ENCODE results near the gene RAB42.
"Not testable (repeated sequence)": the region's sequence is repeated elsewhere in the genome, so short reads cannot be mapped to it uniquely, and the experiment has no call there.

The RAB42 gene

GRCh38 chr1:28582248-28582615 lies 9.8 kb upstream of the RAB42 start:
- no peak for DNase-seq (ENCODE audit: low read depth in 4 of 4, low spot score in 1 of 4)

DNA sequence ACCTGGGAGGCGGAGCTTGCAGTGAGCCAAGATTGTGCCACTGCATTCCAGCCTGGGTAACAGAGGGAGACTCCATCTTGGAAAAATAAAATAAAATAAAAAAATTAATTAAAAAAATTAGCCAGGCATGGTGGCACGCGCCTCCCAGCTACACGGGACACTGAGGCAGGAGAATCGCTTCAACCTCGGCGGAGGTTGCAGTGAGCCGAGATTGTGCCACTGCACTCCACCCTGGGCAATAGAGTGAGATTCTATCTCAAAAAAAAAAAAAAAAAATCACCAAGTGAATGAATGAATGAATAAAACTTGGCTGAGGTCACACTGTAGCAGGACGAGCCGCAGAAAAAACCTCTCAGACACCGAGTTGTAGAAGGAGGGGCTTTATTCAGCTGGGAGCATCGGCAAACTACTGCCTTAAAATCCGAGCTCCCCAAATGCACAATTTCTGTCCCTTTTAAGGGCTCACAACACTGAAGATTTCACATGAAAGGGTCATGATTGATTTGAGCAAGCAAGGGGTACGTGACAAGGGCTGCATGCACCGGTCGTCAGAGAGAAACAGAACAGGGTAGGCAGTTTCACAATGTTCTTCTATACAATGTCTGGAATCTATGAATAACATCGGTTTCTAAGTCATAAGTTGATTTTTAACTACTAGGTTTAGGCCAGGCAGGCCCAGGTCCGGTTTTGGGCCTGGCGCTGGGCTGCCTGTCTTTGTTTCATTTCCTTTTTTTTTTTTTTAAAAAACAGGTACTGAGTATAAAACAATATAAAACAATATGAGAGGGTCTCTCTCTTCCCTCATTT lies 5.3 kb upstream of the RAB42 start:
- DNase-seq (ENCODE audit: low read depth in 4 of 4, low spot score in 1 of 4): not testable (repeated sequence)

DNA sequence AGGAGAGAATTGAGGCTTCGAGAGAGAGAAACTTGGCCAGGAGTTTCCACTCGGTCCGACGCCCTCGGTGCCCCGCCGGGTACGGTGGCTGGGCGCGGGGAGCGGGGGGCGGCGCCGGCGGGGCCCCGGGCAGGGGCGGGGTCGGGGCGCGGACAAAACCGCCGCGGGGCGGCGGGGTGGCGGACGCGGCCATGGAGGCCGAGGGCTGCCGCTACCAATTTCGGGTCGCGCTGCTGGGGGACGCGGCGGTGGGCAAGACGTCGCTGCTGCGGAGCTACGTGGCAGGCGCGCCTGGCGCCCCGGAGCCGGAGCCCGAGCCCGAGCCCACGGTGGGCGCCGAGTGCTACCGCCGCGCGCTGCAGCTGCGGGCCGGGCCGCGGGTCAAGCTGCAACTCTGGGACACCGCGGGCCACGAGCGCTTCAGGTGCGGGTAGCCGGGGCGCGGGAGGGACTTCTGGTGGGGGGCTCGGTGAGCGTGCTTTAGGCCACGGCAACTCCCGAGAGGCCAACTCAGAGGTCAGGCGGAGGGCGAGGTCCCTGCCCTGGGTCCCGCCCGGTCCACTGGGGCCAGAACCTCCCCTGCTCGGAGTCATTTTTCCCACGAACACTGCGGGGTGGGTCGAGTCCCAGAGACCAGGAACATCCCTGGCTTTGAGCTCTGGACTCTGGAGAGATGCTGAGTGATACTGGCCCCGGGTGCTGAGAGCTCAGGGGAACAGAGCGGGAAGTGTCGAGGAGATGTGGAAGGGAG lies 431 bp downstream of the RAB42 start:
- DNase-seq (ENCODE audit: low read depth in 4 of 4, low spot score in 1 of 4): no peak

- DNase-seq (ENCODE audit: low read depth in 4 of 4, low spot score in 1 of 4): not testable (repeated sequence)
These were observed 1.9 kb downstream of the RAB42 start for GRCh38 chr1:28593988-28594356.

DNA sequence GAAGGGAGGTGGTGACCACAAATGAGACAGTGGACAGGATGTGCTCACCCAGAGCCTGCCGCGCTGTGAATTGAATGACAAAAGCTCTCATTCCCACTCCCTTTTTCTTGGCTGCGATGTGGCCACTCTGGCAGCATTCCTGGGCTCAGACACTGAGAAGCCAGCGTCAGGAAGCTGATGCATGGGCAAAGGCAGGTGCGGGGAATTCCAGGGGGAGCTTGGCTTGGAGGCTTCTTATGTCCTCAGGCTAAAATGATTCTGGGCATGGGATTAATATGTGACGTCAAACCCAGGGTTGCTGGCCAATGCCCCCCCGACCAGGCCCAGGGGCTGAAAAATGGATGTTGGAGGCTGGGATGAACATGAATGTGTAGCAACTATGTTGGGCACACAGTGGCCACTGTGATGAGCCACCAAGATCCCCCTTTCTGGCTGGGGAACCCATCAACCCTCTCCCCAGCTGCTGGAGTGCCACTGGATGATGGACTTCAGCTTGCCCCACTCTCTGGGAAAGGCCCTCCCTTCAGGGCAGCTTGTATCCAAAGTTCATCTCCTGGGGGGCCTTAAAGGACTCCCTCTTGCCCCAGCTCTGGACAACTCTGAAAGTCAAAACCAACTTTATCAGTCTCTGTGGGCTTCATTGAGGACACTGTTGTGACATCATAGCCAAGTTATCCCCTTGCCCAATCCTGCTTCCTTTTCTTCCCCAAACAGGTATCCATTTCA lies 2.8 kb downstream of the RAB42 start:
- DNase-seq (ENCODE audit: low read depth in 4 of 4, low spot score in 1 of 4): not testable (repeated sequence)

DNA sequence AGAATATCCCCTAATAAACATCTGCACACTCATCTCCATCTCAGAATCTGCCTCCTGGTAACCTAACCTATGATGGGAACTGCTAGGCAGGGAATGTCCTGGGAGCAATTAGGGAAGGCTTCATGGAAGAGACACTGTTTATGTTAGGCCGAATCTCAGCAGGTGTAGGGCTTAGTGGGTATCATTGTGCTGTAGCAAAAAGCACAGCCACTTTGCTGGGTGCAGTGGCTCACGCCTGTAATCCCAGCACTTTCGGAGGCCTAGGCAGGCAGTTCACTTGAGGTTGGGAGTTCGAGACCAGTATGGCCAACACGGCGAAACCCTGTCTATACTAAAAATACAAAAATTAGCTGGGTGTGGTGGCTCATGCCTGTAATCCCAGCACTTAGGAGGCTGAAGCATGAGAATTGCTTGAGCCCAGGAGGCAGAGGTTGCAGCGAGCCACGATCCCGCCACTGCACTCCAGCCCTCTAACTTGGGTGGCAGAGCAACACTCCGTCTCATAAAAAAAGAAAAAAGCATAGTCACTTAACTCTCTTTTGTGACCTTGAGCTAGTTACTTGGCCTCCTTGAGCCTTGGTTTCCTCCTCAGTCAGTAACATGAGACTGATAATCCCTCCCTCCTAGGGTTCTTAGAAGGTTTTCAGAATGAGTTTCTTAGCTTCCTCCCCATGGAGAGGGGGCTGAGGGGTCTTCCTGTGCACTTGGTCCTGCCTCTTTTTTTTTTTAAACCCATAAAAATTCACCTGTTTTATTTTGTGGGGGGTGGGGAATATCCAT lies 3.5 kb downstream of the RAB42 start:
- DNase-seq (ENCODE audit: low read depth in 4 of 4, low spot score in 1 of 4): no peak

DNA sequence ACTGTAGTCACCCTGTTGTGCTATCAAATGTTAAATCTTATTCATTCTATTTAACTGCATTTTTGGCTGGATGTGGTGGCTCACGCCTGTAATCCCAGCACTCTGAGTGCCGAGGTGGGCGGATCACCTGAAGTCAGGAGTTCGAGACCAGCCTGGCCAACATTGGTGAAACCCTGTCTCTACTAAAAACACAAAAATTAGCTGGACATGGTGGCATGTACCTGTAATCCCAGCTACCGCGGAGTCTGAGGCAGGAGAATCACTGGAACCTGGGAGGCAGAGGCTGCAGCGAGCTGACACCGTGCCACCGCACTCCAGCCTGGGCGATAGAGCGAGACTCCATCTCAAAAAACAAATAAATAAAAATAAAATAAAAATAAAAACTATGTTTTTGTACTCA lies 4.2 kb downstream of the RAB42 start:
- not testable (repeated sequence) for DNase-seq (ENCODE audit: low read depth in 4 of 4, low spot score in 1 of 4)

- no peak for DNase-seq (ENCODE audit: low read depth in 4 of 4, low spot score in 1 of 4)
These were observed 9.6 kb downstream of the RAB42 start for GRCh38 chr1:28601696-28602095.

GRCh38 chr1:28602536-28603439 lies 10.7 kb downstream of the RAB42 start:
- no peak for DNase-seq (ENCODE audit: low read depth in 4 of 4, low spot score in 1 of 4)

- DNase-seq (ENCODE audit: low read depth in 4 of 4, low spot score in 1 of 4): no peak
These were observed 12.3 kb downstream of the RAB42 start for GRCh38 chr1:28604411-28604810.

- no peak for DNase-seq (ENCODE audit: low read depth in 4 of 4, low spot score in 1 of 4)
These were observed 12.9 kb downstream of the RAB42 start for GRCh38 chr1:28604962-28605361.

GRCh38 chr1:28606771-28607170 lies 14.7 kb downstream of the RAB42 start:
- no peak for DNase-seq (ENCODE audit: low read depth in 4 of 4, low spot score in 1 of 4)

GRCh38 chr1:28613175-28613574 lies 21.1 kb downstream of the RAB42 start:
- DNase-seq (ENCODE audit: low read depth in 4 of 4, low spot score in 1 of 4): no peak

DNA sequence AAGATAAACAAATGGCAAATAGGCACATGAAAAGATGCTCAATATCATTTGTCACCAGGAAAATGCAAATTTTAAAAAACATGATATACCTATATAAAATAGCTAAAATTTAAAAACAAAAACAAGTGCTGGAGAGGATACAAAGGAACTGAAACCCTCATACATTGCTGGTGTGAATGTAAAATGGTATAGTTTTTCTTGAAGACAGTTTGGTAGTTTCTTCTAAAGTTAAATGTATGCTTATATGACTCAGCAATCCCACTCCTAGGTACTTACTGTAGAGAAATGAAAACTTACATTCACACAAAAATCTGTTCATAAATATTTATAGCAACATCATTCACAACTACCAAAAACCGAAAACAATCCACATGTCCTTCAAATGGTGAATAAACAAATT lies 39.6 kb downstream of the RAB42 start:
- no peak for DNase-seq (ENCODE audit: low read depth in 4 of 4, low spot score in 1 of 4)

GRCh38 chr1:28632560-28632959 lies 40.5 kb downstream of the RAB42 start:
- DNase-seq (ENCODE audit: low read depth in 4 of 4, low spot score in 1 of 4): no peak

- no peak for DNase-seq (ENCODE audit: low read depth in 4 of 4, low spot score in 1 of 4)
These were observed 48.7 kb downstream of the RAB42 start for GRCh38 chr1:28640766-28641165.

- DNase-seq (ENCODE audit: low read depth in 4 of 4, low spot score in 1 of 4): no peak
These were observed 50.2 kb downstream of the RAB42 start for GRCh38 chr1:28642056-28642846.

GRCh38 chr1:28642847-28643635 lies 51.0 kb downstream of the RAB42 start, which contains the start of gene TAF12:
Gene TAF12, minus strand, starts transcription at chr1:28643067. Its CDS starts 20,986 bp downstream, at chr1:28622081.
- DNase-seq (ENCODE audit: low read depth in 4 of 4, low spot score in 1 of 4): peak; percentile 75 to 82 (median 78)
